OCI-LY7 (cell line): ENCODE data around the gene EFNA3.

Source experiments
- EZH2phosphoT487 ChIP-seq: fragments of 200-600 bp; sonication (generic); IDR thresholded peaks from 2 replicates; pipeline ENCODE4 v1.6.1; 2018; ENCODE audit warnings: low read depth, borderline replicate concordance, mild to moderate bottlenecking, mixed run types, antibody characterized with exemption, low read length, moderate library complexity, mixed read lengths
- TF ChIP-seq, protein P1 (sequence below): fragments of 200-600 bp; sonication (generic); conservative IDR thresholded peaks from 2 replicates; pipeline ENCODE4 v1.5.1; 2014; ENCODE audit warnings: mild to moderate bottlenecking, antibody characterized with exemption, low read length, moderate library complexity, mixed read lengths

DNA sequence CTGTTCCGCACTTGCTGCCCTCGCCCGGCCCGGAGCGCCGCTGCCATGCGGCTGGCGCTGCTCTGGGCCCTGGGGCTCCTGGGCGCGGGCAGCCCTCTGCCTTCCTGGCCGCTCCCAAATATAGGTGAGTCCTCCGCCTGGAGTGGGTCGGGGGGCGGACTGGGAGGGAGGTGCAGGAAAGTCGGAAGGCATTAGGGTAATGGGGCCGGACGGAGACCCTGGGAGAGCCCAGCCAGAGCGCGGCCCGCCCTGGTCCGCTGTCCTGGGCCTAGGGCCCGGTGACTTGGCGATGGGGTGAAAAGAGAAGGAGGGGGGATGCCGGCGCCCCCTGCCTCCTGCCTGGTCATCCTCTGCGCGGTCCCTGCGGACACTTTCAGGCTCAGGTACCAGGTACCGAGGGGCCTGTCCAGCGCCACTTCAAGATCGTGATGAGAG is 27.3 kb upstream of the EFNA3 start:
- TF ChIP-seq, protein P1, sequence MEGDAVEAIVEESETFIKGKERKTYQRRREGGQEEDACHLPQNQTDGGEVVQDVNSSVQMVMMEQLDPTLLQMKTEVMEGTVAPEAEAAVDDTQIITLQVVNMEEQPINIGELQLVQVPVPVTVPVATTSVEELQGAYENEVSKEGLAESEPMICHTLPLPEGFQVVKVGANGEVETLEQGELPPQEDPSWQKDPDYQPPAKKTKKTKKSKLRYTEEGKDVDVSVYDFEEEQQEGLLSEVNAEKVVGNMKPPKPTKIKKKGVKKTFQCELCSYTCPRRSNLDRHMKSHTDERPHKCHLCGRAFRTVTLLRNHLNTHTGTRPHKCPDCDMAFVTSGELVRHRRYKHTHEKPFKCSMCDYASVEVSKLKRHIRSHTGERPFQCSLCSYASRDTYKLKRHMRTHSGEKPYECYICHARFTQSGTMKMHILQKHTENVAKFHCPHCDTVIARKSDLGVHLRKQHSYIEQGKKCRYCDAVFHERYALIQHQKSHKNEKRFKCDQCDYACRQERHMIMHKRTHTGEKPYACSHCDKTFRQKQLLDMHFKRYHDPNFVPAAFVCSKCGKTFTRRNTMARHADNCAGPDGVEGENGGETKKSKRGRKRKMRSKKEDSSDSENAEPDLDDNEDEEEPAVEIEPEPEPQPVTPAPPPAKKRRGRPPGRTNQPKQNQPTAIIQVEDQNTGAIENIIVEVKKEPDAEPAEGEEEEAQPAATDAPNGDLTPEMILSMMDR, result no peak; the same call in 1 of the 2 replicates
- no peak for TF ChIP-seq EZH2phosphoT487
